Kidney (tissue), 14 donors: Measurements from ENCODE around the gene CTNND2. TPM values are rescaled to one million over a fixed set of nuclear protein-coding genes. Genes with fewer than 3 reads are reported as not detected.

ENCODE experiments used
- DNase-seq, 5 donors: peaks; one replicate each; pipeline ENCODE4 v3.0.0-alpha.2; 2013 to 2020
- FAIRE-seq: peaks from 2 replicates; lab custom pipeline; 2012; peaks lifted over from hg19 to GRCh38; lab: Jason Lieb, UNC
- H3K27ac ChIP-seq, 2 donors: one replicate each; pipeline ENCODE4 v1.7.0; 2013; ENCODE audit warnings: low read depth in 2 of 2, low read length in 2 of 2, inconsistent platforms in 1 of 2
- H3K27me3 ChIP-seq: one replicate; pipeline ENCODE4 v1.7.1; 2013; ENCODE audit warnings: low read length, inconsistent platforms; ENCODE audit not compliant: control insufficient read depth, insufficient read depth
- H3K36me3 ChIP-seq, 3 donors: one replicate each; pipeline versions ENCODE4 v1.7.0 to v1.7.1; 2013; ENCODE audit warnings: low read length in 3 of 3, control low read depth in 1 of 3, inconsistent platforms in 1 of 3; ENCODE audit not compliant: insufficient read depth in 3 of 3, control insufficient read depth in 2 of 3
- H3K4me1 ChIP-seq, 3 donors: one replicate each; pipeline versions ENCODE4 v1.7.0 to v1.7.1; 2013; ENCODE audit warnings: low read length in 3 of 3, inconsistent platforms in 1 of 3, low read depth in 1 of 3; ENCODE audit not compliant: control insufficient read depth in 2 of 3, insufficient read depth in 2 of 3
- H3K4me3 ChIP-seq, 3 donors: one replicate each; pipeline versions ENCODE4 v1.7.0 to v1.8.1; 2013; ENCODE audit warnings: low read length in 3 of 3, control low read depth in 1 of 3, inconsistent platforms in 1 of 3
- H3K9ac ChIP-seq, 3 donors: one replicate each; pipeline versions ENCODE4 v1.7.0 to v1.7.1; 2013; ENCODE audit warnings: low read length in 3 of 3, control low read depth in 1 of 3, inconsistent platforms in 1 of 3
- H3K9me3 ChIP-seq, 3 donors: one replicate each; pipeline versions ENCODE4 v1.7.0 to v1.7.1; 2013; ENCODE audit warnings: low read length in 3 of 3, control low read depth in 1 of 3, inconsistent platforms in 1 of 3; ENCODE audit not compliant: control insufficient read depth in 2 of 3, insufficient read depth in 1 of 3
- intact Hi-C: fragments of 100-400 bp; cut with DNase I; formaldehyde crosslinking; loops from one replicate; pipeline ENCODE4 v1.11.1; 2022
- polyA plus RNA-seq: library from polyadenylated mRNA; stranded (reverse); fragments of 350-450 nt; fragmentation: Illumina TruSeq; extraction: RNeasy Lipid Tissue Mini Kit (QIAGEN cat#74804); gene quantifications from one replicate; pipeline ENCODE4 v1.2.3, GENCODE V29; 2014; ENCODE audit warnings: low read depth, low replicate concordance; ENCODE audit not compliant: insufficient read depth
- total RNA-seq: library from RNA; stranded (reverse); fragmentation: NEBNext Ultra II Directional; extraction: Animal tissue kit (Norgen Biotek cat#: 25700); gene quantifications from one replicate; pipeline ENCODE4 v1.2.1, GENCODE V29; 2021
- TF ChIP-seq, protein P1 (sequence below): IDR thresholded peaks from 3 replicates; pipeline ENCODE4 v1.5.1; 2012; ENCODE audit warnings: mild to moderate bottlenecking, moderate library complexity, borderline replicate concordance; ENCODE audit not compliant: insufficient read depth; ENCODE audit errors: extremely low read depth
- donor health status: control.
- donor health status: control.
- donor health status: control.
- donor health status: control.
- donor health status: control.
- donor health status: DM: yes; HTN: yes; CAD: no.
- donor health status: Normal renal cell carcinoma (clear cell type).

CTNND2 gene
- total and polyA plus RNA-seq, 2 donors from 2014 or later = 0.15 to 0.79 TPM

DNA sequence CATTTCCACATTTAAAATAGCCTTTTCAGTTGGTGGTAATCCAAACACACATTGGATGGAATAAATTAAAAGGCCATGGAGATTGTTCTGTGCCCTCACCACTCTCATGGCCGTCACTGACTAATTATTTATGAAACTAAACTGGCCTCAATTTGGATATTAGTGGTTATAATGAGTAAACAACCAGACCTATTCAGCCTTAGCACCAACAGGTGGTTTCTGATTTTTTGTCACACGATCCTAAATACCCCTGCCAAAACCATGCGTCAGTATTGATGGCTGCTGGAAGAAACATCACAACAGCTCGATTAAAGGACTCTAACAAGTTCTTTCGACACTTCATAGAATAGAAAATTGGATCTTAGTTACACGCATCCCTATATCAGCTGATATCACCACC is 867.2 kb downstream of the CTNND2 start:
- no peaks in the 10 kb centered on the region for H3K4me1 ChIP-seq
- H3K4me3 ChIP-seq = no peak overlapping the region
- FAIRE-seq = no peak
- TF ChIP-seq, protein P1, sequence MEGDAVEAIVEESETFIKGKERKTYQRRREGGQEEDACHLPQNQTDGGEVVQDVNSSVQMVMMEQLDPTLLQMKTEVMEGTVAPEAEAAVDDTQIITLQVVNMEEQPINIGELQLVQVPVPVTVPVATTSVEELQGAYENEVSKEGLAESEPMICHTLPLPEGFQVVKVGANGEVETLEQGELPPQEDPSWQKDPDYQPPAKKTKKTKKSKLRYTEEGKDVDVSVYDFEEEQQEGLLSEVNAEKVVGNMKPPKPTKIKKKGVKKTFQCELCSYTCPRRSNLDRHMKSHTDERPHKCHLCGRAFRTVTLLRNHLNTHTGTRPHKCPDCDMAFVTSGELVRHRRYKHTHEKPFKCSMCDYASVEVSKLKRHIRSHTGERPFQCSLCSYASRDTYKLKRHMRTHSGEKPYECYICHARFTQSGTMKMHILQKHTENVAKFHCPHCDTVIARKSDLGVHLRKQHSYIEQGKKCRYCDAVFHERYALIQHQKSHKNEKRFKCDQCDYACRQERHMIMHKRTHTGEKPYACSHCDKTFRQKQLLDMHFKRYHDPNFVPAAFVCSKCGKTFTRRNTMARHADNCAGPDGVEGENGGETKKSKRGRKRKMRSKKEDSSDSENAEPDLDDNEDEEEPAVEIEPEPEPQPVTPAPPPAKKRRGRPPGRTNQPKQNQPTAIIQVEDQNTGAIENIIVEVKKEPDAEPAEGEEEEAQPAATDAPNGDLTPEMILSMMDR = no peak
- no peak for DNase-seq
- intact Hi-C loops = no loop called here
- H3K36me3 ChIP-seq = no peaks in the 10 kb centered on the region
- H3K9me3 ChIP-seq = no peaks in the 10 kb centered on the region
- H3K27ac ChIP-seq = no peak overlapping the region
- H3K9ac ChIP-seq = no peak overlapping the region
- no peaks in the 10 kb centered on the region for H3K27me3 ChIP-seq

DNA sequence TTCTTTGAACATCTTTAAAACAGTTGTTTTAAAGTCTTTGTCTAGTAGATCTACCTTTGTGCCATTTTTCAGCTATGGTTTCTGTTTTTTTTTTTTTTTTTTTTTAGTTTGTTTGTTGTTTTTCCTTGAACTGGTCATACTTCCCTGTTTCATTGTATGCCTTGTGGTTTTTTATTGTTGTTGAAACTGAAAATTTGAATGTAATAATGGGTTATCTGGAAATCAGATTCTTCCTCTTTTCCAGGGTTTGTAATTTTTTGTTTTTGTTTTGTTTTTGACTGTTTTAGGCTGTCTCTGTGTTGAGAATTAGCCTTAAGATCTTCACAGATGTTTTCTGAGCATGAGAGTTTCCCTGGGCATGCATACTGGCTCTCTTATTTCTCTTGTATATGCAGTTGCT is 873.6 kb downstream of the CTNND2 start:
- no peak for DNase-seq
- no peak for FAIRE-seq

DNA sequence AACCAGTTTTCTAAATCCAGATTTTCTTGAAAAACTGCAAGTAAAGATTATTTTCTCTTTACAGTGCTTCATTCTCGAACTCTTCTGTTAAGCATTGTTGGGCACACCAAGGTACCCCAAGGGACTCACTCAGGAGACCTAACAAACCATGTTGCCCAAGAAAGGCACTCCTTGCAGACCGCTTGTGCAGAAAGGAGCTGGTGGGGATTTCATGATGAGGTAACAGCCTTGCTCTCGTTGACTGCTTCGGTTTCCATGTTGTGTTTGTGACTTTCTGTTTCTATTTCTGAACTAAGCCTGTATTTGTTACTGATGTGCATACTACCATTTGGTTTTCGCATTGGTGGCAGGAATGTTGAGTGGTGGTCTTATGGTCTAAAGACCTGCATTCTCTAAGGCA is 876.6 kb downstream of the CTNND2 start:
- Histone ChIP-seq H3K4me3 (no peak overlapping the region), H3K9me3 (peaks cover 0 to 9% (median 0%) of the 10 kb centered on the region in 3 donors), H3K9ac (no peak overlapping the region), H3K36me3 (no peaks in the 10 kb centered on the region), H3K4me1 (no peaks in the 10 kb centered on the region), H3K27ac (no peak overlapping the region), H3K27me3 (no peaks in the 10 kb centered on the region)
- TF ChIP-seq, protein P1 = no peak
- intact Hi-C loops = no loop called here
- FAIRE-seq (no peak), DNase-seq (no peak)

More for the DNA sequence above, 873.6 kb downstream of the CTNND2 start:
- Histone ChIP-seq H3K27ac (no peak overlapping the region), H3K4me1 (no peaks in the 10 kb centered on the region), H3K36me3 (no peaks in the 10 kb centered on the region), H3K27me3 (no peaks in the 10 kb centered on the region), H3K9me3 (peaks cover 0 to 9% (median 0%) of the 10 kb centered on the region in 3 donors), H3K9ac (no peak overlapping the region), H3K4me3 (no peak overlapping the region)
- TF ChIP-seq, protein P1 = no peak
- intact Hi-C loops = no loop called here

DNA sequence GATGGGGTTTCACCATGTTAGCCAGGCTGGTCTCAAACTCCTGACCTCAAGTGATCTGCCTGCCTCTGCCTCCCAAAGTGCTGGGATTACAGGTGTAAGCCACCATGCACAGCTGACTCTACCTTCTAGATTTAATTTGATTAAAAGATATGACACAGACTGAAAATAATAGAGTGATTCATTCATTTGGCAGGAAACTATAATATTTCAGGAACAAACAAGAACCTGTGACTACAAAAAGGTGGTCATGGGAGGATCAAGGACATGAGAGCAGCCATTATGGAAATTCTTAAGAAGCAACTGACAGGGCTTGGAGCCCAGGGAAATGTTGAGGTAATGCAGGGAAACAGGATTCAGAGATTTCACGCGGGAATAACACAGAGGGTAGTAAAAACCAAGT is 877.7 kb downstream of the CTNND2 start:
- TF ChIP-seq, protein P1 = no peak
- no peak overlapping the region for H3K9ac ChIP-seq
- FAIRE-seq (no peak), DNase-seq (no peak)
- no peaks in the 10 kb centered on the region for H3K4me1 ChIP-seq
- H3K36me3 ChIP-seq = no peaks in the 10 kb centered on the region
- H3K4me3 ChIP-seq = no peak overlapping the region
- H3K27ac ChIP-seq = no peak overlapping the region
- H3K27me3 ChIP-seq = no peaks in the 10 kb centered on the region
- H3K9me3 ChIP-seq = peaks cover 0 to 9% (median 0%) of the 10 kb centered on the region in 3 donors
- intact Hi-C loops = no loop called here
